Lower leg skin (tissue), 4 donors: ENCODE data around the gene SLC22A23. TPM values are rescaled to one million over a fixed set of nuclear protein-coding genes. Genes with fewer than 3 reads are reported as not detected.

Source experiments
- DNase-seq, 2 donors: peaks; one replicate each; pipeline ENCODE4 v3.0.0-alpha.2; 2019; ENCODE audit warnings: low spot score in 2 of 2
- H3K4me3 ChIP-seq: fragments of 200-600 bp; sonication (generic); 2 replicates; pipeline ENCODE4 v1.5.1; 2017; ENCODE audit warnings: mild to moderate bottlenecking, low read depth; ENCODE audit not compliant: poor library complexity, severe bottlenecking
- CTCF ChIP-seq, 3 donors: fragments of 450-650 bp; IDR thresholded peaks; one replicate each; pipeline ENCODE4 v1.5.1; 2016; ENCODE audit warnings: antibody characterized with exemption in 3 of 3, mild to moderate bottlenecking in 3 of 3, moderate library complexity in 2 of 3
- POLR2A ChIP-seq, 2 donors: fragments of 450-650 bp; IDR thresholded peaks; one replicate each; pipeline ENCODE4 v1.6.1; 2016 to 2017; ENCODE audit warnings: antibody characterized with exemption in 2 of 2, mild to moderate bottlenecking in 1 of 2, moderate library complexity in 1 of 2
- WGBS, 2 donors: methylation state at CpG; one replicate each; pipeline ENCODE4 v1.1.5; 2018; 5-methylcytosine and 5-hydroxymethylcytosine counted together
- intact Hi-C: fragments of 100-400 bp; cut with DNase I; formaldehyde crosslinking; loops from one replicate; pipeline ENCODE4 v1.15.0; 2023; ENCODE audit warnings: low total_unique reads
- total RNA-seq, 4 donors: library from RNA; depleted of rRNA; stranded (reverse); fragments of >200 nt; gene quantifications; one replicate each; pipeline ENCODE4 v1.1.0, GENCODE V29; 2016

The SLC22A23 gene
- total RNA-seq, 4 donors from 2014 or later, result 29.2 to 50.7 (median 43.2) TPM

DNA sequence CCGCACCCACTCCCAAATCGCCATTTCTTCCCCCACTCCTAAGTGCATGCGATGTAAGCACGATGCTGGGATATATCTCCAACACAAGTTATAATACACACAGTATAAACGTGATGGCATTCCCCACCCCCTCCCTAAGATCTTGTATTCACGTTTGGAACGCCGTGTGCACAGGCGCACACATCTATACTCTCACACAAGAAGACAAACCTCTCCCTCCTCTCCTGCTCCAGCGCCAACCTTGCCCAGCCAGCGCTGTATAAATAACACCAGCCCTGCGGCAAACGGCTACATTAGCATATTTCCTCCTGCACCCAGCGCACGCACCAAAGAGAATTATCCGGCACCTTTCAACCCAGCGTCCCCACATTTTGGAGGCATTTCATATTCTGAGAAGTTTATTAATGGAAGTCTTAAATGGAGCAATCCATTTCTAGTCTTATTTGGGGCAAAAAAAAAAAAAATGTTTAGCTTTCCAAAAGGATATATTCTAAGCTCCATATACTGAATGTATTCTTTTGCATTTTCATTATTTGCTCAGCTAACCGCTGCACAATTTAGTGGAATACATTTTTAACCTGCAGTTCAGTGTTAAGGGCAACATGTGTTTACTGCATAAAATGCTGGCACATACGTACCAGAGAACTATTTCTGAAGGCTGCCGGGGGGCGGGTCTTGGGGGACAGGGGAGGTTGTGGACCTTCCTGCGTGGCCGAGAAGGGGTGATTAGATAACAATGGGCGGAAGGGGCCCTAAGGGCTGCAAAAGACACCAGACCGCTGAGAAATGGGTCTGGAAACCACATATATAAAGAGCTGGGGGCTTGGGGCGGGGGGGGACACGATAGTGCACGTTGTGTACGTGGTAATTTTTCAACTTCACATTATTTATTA lies 1.1 kb upstream of the SLC22A23 start:
- intact Hi-C loops, result loop anchor here (10.0 kb wide), 2 partner anchors 173 to 277 kb away; no protein-coding TSS in a partner anchor

GRCh38 chr6:3456395-3456897 lies 404 bp downstream of the SLC22A23 start:
- intact Hi-C loops, result loop anchor here (10.0 kb wide), 2 partner anchors 172 to 278 kb away; no protein-coding TSS in a partner anchor
- TF ChIP-seq CTCF (IDR thresholded peaks at IDR 0.05) (no peak), POLR2A (IDR thresholded peaks at IDR 0.05) (no peak)
- WGBS, 2 donors, result 0% methylated on average over 10 to 25 of the region's 89 CpGs
- DNase-seq, result no peak
- peak overlapping the region; percentile 30 for H3K4me3 ChIP-seq

More for the DNA sequence above, 1.1 kb upstream of the SLC22A23 start:
- TF ChIP-seq CTCF (IDR thresholded peaks at IDR 0.05) (no peak), POLR2A (IDR thresholded peaks at IDR 0.05) (no peak)
- H3K4me3 ChIP-seq, result peak overlapping the region; percentile 39
- DNase-seq, result peak; percentile 57 to 89
- WGBS, 2 donors, result 31% methylated on average over 28 to 29 of the region's 29 CpGs

DNA sequence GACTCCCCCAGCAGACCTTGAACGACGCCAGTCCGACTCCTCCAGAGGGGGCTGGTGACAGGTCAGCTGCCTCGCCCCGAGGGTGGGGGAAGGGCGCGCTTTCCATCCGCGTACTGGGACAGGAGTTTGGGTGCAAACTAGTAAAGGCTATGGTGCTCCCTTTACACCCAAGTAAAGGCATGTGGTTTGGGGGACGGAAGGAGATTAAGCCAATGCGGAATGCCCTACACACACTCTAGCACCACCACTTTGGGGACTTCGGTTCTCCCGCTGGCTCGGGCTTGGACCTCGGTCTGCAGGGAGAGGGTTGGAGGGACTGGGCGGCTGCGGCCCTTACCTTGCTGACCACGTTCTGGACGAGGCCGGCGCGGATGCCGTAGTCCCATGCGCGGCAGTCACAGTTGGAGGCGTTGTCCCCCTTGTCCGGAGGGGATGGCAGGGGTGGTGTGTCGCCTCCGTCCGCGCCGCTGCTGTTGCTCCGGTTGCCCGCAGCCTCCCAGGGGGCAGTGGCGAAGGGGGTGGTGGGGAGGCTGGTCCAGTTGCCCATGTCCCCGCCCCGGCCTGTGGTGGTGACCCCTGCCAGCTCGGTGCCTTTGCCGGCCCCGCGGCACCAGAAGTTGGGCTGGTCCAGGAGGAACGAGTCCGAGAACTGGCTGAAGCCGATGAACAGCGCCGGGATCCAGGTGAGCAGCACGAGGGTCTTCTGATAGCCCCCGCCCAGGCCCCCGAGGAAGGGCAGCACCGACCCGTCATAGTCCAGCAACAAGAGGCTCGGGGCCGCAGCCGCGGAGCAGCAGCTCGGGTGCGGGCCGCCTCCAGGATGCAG lies 1.1 kb downstream of the SLC22A23 start:
- no peak for TF ChIP-seq POLR2A (IDR thresholded peaks at IDR 0.05)
- TF ChIP-seq CTCF (IDR thresholded peaks at IDR 0.05), result no peak
- peak overlapping the region; percentile 30 for H3K4me3 ChIP-seq
- 2 to 3% methylated on average over 35 to 36 of the region's 58 CpGs for WGBS, 2 donors
- peak; percentile 41 to 88 for DNase-seq
- intact Hi-C loops, result loop anchor here (10.0 kb wide), 2 partner anchors 171 to 279 kb away; no protein-coding TSS in a partner anchor

- no peak for DNase-seq
- H3K4me3 ChIP-seq, result peak overlapping the region; percentile 30
- 39% methylated on average over 11 of the region's 11 CpGs for WGBS, 2 donors
- intact Hi-C loops, result loop anchor here (10.0 kb wide), 2 partner anchors 170 to 280 kb away; no protein-coding TSS in a partner anchor
- TF ChIP-seq CTCF (IDR thresholded peaks at IDR 0.05) (no peak), POLR2A (IDR thresholded peaks at IDR 0.05) (no peak)
Observed at GRCh38 chr6:3455147-3455568, 1.7 kb downstream of the SLC22A23 start.

- H3K4me3 ChIP-seq, result no peak overlapping the region
- TF ChIP-seq POLR2A (IDR thresholded peaks at IDR 0.05), result no peak
- no peak for DNase-seq
- intact Hi-C loops, result loop anchor here (10.0 kb wide), 2 partner anchors 170 to 280 kb away; no protein-coding TSS in a partner anchor
- 48 to 52% methylated on average over 6 of the region's 6 CpGs for WGBS, 2 donors
Observed at GRCh38 chr6:3454273-3455010, 2.4 kb downstream of the SLC22A23 start.
